NCI-H1694 (cell line): Measurements from ENCODE around the gene CCNQ.
A peak's percentile ranks its signal among the peaks of the same experiment; 100 is the strongest.

Experiments used
- DNase-seq: peaks from one replicate; lab custom pipeline; 2025; lab: John Stamatoyannopoulos, UW

Gene CCNQ

DNA sequence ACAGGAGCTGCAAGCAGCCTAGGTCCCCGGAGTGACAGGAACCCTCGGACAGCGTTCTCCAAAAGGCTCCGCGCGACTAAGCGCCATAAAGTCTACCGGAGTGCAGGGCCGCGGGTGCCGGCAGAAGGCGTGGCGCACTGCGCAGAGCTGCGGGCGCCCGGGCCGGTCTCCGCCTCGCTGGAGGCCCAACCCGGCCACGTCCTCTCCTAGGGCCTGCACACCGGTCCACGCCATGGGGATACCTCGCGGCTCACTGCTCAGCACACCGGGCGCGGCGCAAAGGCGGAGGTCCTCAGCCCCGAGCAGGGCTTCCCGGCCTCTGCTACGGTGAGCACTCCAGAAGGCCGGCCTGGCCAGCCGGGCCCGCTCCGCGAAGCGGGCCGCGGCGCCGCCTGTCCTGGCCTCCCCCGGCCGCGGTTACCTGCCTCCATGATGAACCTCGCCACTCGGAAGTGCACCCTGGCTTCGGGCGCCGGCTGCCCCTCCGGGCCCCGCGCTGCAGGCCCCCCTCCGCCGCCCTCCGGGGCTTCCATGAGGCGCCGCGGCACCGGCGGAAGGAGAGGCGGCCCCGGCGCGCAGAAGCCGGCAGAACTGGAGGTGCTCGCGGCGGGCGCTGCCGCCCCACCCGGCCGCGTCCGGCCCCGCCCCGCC, at the start of gene CCNQ:
CCNQ (minus strand) TSS at position 599 of the 651 bp plus-strand sequence; CDS start at position 533, 66 bp downstream.
- DNase-seq: no peak

DNA sequence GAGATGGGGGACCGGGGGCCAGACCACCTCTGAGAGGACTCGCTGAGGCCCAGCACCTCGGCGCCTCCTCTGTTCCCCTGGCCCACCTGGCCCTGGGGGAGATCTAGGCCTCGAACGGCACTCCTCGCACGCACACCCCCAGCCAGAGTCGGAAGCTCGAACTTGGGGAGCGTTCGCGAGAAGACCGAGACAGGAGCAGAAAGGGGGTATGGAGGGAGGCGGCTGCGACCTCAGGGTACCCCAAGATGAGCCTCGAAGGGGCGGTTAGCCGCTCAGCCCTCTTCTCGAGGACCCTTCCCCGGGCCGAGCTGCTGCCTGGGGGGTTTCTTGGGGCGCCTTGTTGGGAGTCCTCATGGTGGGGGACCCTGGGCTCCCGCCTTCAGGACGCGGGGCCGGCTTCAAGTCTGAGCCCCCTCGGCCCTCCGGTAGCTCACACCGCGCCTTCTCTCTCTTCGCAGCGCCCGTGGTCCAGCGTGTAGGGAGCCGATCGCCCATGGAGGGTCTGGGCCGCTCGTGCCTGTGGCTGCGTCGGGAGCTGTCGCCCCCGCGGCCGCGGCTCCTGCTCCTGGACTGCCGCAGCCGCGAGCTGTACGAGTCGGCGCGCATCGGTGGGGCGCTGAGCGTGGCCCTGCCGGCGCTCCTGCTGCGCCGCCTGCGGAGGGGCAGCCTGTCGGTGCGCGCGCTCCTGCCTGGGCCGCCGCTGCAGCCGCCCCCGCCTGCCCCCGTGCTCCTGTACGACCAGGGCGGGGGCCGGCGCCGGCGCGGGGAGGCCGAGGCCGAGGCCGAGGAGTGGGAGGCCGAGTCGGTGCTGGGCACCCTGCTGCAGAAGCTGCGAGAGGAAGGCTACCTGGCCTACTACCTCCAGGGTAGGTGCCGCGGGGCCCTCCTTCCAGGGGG, 48.8 kb upstream of the CCNQ start:
- DNase-seq: no peak

DNA sequence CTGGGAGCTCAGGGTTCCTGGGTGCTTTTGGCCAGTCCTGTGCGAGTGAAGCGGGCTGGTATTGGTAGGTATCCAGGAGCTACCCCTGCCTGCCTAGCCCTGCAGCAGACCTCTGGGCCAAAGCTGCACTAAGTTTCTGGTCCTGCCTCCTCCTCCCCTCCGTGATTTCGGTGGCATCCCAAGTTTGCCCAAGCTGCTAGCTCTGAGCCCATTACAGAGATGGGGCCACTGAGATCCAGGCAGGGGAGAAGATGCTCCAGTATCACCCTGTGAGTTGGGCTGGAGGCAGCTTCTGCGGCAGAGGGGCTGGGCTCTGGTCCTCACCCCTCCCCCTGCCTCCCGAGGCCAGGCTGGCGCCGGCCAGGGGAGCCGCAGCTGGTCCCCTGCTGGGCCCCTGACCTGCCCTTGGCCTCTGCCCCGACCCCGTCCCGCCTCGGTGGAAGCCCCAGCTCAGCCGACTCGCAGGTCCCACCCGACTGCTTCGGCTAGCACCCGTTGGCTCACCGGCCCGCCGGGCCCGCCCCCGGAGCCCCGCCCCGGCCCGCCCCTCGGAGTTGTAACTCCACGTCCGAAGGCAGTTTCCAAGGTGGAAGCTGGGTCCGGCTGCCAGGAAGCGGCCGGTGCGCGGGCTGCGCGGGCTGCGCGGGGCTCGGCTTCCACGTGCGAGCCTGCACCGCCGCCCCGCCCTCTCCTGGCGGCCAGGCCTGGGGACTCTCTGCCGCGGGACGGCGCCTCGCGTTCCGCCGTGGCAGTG, 47.9 kb upstream of the CCNQ start, which contains the start of gene DUSP9:
DUSP9 (plus strand) TSS at position 584 of the 754 bp plus-strand sequence. CDS start 751 bp downstream, outside the sequence.
- DNase-seq: no peak

DNA sequence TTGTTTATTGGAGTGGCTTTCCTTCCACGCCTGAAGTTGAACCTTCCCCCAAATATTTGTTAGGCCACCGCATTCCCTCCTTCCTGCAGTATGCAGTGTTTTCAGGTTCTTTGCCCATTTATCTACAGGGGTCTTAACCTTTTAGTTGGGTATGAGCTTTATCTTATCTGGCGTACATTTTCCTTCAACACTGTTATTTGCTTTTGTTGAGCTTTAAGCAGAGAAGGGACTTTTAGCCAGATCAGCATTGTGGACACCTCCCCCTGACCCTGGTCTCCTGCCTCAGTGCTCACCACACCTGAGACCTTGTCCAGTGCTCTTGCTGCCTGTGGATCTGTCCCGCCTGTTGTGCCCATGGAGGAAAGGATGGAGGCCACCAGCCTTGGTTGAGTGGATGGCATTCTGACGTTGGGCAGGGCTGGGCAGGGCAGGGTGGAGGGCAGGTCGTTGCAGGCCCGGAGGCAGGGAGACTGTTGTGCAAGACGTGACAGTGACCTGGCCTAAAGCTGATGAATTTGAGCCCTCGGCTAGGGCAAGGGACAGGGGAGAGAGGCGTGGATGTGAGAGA, 47.1 kb upstream of the CCNQ start:
- no peak for DNase-seq

DNA sequence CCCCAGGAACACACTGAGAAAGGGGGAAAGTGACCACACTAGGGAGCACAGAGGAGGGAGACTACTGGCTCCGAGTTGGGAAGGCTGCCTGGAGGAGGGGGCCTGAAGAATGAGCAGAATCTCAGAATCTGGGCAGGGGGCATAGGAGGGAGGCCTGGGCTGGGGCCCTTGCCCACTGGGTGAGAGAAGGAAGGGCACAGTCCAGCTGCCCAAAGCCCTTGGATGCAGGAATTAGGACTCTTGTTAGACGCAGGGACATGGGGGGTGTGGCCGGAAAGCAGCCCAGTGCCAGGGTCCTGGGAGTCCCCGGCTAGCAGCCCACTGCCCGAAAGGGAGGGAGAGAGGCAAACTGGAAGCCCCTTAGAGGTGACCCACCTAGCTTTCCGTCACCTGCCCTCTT, 46.2 kb upstream of the CCNQ start:
- DNase-seq: no peak

DNA sequence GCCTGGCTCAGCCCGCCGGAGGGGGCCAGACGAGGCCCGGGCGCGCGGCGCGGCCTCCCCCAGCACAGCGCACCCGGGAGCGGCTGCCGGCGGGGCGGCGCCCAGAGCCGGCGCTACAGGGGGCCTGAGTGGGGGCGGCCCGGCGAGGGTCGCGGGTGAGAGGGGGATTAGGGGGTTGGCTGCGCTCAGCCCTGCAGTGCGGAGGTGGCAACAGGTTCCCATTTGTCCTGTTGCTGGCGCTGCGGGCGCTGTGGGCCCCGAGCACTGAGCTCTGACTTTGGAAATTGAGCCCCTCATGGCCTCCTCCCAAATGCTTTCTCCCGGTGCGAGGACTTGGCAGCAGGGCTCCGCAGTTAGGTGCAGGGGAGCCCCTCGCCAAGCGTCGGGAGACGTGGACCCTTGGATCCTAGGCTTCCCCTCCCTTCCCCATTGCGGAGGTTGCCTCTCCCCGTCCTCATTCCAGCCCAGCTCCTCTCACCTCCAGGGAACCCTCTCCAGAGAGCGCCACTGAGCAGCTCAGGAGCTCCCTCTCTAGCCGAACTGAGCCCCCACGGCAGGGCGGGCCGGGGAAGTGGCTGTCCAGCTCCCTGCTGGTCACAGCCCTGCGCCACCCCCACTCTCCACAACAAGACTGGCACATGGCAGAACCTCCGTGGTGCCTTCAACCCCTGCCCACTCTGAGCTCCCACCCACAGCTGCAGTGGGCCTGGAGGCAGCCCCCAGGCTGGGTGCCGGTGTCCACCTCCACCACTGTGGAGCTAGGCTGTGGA, 45.6 kb upstream of the CCNQ start:
- peak; percentile 8 for DNase-seq

DNA sequence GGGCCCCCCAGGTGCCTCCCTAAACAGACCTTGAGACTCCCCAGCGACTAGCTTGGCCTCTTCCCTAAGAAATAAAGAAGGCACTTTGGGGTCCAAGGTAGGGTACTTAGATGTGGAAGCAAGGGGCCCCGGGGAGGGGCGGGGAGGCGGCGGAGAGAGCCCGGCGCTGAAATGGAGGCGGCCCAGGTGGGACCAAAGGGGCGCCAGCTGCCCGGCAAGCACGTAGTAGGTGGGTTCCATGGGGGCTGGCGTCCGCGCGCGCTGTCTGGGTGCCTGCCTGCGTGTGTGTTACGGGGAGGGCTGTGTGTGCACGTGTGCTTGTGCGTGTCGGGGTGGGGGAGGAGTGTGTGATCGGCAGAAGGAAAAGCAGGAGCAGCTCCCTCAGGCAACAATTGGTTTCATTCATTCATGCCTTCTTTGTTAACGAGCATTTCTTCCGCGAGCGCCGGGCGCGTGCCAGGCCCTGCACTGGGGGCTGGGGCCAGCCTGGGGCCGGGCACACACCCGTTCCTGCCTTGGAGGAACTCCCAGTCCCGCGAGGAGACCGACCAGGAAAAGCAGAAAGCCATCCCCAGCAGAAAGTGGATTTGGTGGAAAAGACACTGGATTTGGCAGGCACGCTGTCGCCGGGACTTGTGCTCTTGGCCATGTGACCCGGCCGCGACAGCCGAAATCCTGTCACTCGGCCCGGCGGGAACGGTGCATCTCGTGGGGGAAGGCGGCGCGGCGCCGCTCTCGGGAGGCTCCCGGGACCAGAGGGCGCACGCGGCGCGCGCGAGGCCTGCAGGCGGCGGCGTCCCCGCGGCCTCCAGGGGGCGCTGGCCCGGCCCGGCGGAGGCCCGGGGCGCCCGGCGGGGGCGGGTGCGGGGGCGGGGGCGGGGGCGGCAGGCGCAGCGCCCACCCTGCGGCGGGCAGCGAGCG, 44.8 kb upstream of the CCNQ start:
- DNase-seq: peak; percentile 5

DNA sequence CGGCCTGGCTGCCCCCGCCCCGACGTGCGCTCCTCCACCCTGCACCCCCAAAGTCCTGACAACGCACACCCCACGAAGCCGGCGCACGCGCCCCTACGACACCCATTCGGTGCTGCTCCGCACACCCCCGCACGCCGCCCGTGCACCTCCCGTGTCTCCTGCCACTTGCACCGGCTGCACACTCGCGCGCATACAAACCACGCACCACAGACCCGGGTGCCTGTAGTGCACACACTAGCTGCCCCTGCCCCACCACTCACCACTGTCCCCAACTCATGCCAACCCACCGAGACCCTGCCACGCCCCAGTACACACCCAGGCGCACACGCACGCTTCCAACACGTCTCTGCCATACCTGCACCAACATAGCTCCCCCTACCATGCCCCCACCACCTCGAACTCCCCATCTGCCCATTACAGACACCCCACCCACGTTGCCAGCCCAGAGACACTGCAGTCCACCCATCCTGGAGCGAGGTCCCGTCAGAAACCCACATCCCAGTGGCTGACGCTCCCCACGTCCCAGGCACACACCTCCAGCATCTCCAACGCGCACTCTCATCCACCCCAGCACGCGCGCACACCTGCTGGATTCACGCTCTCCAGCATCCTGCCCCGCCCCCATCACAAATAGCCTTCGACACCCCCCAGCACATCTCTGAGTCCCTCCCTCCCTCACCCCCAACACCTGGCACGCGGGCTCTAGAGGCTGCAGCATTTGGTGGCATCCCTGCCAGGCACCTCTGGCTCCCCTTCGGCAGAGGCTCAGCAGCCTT, 43.9 kb upstream of the CCNQ start:
- DNase-seq: no peak

DNA sequence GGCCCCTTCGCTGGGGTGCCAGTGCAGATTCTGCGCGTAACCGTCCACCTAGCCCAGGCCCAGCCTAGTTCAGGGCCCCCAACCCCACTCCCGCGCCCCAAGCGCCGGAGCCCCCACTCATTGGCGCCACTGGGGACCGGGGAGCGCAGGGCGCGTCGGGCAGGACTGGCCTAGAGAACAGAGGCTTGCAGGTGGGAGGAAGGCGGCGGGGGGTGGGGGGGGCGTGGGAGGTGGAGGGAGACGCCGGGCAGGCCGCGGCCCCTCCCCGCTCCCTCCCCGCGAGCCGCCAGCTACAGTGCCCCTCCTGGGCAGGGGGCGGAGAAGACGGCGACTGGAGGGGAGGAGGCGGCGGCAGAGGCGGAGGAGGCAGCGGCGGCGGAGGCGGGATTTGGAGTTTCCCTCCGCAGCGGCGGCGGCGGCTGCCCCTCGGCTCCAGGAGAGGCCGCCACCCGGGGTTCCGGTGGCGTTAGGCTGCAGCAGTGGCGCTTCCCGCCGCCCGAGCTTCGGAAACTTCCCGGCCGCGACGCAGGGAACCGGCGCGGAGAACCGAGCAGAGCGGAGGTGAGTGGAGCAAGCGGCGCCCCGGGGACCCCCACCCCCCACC, 43.2 kb upstream of the CCNQ start:
- DNase-seq: no peak

DNA sequence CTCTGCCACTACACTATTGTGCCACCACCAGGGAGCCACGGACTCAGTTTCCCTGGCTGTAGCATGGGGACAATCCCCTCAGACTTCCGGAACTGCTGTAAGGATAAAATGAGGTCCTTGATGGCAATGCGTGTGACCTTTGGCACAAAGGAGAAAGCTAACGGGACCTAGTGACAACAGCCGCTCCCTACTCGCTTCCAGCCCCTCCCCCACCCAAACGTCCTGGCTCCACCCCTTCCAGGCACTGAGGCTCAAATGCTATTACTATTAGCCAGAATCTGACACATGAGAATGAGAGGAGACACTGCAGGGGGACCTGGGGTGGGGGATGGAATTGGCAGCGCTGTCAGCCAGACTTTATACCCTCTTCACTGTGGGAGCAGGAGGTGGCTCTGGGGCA, 42.7 kb upstream of the CCNQ start:
- DNase-seq: no peak

DNA sequence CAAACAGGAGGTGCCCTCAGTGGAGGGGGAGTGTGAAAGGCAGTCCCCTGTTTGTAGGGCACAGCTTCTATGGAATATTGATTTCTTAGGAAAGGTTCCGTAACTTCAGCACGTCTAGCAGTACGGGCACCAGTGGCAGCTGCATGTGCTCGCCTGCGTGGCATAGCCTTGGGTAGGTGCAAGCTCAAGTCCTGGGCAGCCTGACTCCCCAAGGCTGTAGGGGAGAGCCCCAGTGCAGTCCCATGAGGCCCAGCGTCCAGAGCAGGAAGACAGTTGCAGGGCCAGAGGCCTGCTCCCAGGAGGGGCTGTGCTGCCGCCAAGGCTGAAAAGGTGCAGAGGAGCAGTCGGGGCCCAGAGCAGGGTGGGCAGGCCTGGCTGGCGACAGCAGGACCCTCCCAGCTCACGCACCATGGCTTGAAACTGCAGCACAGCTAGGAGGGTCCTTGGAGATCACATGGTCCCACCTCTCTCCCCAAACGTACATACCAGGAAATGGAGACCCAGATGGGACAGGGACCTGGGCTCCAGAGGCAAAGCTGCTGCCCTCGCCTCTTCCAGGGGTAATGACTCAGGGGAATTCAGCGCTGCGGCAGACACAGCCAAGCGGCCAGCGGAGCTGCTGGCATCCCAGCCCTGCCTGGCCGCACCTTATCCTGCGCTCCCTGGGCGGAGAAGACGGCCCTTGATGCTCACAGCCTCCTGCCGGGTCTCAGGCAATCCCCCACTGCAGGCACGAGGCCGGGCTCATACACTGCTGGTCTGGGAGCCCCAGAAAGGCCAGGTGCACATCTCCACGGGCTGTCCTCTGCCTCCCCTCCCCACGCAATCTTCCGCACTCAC, 42.0 kb upstream of the CCNQ start:
- no peak for DNase-seq

DNA sequence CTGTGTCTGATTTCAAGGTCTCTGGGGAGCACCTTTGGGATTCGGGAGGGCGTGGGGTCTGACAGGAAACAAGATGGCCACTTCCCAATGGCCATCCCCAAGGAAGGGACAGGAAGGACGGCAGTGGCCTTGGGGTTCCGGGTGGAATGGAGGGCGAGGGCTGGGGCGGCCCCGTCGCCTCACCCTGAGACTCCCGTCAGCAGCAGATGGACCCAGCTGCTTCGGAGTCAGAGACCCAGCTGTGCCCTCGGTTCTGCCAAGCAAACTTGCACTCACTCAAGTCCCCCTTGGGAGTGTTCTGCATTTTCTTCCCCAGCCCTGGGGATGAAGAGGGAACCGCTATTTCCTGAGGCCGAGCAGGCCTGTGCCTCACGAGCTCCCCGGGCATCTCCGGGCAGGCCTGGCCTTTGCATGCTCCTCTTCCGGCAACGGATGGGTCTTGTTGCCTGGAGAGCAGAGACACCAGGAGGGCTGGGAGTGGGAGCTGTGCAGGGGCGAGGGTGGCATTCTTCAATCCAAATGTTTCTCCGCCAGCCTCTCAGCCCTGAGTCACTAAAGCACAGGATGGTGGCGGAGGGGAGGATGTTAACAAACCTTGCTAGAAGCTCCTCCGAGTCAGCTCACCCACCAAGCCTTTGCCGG, 41.2 kb upstream of the CCNQ start:
- no peak for DNase-seq

DNA sequence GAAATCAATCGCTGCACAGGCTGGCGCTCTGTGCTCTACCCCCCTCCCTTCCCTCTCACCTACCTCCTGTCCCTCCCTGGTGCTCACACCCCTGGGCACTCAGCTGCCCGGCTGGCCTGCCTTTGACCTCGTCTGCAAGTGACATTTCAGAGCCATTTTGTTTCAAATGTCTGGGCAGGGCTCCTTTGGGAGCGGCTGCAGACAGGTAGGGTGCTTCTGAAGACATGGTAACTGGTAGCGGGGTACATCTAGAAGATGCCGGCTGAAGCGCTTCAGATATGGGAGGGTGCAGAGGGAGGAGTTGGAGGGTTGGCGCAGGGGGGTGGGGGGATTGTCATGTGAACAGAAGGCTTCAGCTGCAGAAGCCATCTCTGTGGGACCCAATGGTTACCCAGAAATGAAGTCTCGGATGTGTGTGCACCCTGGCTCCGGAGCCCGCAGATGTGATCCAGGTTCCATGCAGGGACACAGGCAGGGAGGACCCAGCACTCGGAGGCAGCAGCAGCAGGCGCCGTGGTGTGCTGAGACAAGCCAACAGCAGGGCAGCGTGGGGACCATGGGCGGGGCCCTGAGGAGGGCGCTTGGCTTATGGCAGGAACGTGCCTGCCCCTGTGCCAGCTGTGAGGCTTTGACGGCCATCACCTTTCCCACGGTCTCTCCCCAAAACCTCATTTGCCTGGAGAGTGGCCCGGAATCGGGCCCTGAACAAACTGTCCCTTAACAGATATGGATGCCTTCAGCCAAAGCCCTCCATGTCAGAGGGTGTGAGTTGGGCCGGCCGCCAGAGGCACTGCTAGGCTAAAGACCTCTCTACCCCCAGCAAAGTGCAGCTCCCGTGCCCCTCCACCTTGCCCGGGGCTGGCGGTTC, 40.5 kb upstream of the CCNQ start:
- no peak for DNase-seq

DNA sequence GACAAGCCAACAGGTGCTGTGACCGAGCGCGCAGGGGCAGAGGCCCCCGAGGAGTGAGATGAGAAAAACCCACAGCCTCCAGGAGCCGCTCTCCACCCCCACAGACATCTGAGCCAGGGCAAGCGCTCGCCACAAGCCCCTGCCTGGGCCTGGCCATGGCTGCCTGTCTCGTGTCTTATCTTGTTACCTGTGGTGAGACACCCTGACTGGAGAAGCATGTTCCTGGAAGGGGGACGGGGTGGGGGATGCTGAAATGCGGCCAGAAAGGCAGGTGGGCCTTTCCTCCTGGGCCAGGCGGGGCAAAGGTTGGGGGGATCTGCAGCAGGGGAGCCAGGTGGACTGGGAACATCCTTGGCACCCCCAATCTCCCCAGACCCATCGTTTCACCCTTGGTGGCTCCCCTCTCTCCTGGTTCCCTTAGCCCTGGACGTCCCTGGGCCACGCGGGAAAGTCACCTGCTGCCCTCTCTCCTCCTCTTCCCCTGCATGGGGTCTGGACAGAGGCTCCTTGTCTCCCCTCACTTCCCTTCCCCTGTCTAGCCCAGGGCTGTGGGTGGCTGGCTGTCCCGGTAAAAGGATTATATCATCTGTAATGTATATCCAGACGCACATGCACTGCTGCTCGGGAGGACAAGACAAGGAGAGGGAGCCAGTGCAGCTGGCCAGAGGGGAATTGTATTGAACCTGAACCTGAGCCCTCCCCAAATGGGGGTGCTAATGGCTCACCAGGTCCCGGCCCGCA, 39.7 kb upstream of the CCNQ start:
- no peak for DNase-seq

DNA sequence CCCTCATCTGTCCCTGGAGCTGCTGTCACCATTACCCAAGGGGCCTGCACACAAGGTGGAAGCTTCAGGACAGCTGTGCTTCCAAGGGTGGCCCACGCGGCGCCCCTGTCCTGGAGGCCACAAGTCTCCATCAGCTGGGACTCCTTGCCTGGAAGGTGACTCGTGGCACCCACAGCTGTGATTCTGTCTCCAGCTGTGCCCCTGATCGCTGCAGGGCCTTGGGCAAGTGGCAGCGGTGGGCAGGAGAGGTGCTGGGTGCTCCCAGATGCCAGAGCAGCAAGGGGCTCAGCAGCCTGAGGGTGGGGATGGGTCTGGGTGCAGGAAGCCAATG, 39.1 kb upstream of the CCNQ start:
- DNase-seq: no peak
